ENCODE measurements around the gene IGSF9.

- TF ChIP-seq CTCF (IDR thresholded peaks at IDR 0.05; ENCODE audit: poor library complexity, severe bottlenecking), result no peak
- no peak for TF ChIP-seq MXI1 (conservative IDR thresholded peaks at IDR 0.05; ENCODE audit: poor library complexity, severe bottlenecking)
- TF ChIP-seq REST (IDR thresholded peaks at IDR 0.05; ENCODE audit: borderline replicate concordance), result no peak
- no peak for TF ChIP-seq POLR2AphosphoS5 (IDR thresholded peaks at IDR 0.05)
Observed at GRCh38 chr1:159889202-159889601, 56.2 kb downstream of the IGSF9 start.

Data from neural cell (in vitro differentiated cells).